NCI-H1092 (cell line): ENCODE data around the gene PEX19.
A peak's percentile ranks its signal among the peaks of the same experiment; 100 is the strongest.
"Not testable (repeated sequence)": the region's sequence is repeated elsewhere in the genome, so short reads cannot be mapped to it uniquely, and the experiment has no call there.

Experiments
- DNase-seq: peaks from one replicate; lab custom pipeline; 2025; lab: John Stamatoyannopoulos, UW

PEX19 gene

DNA sequence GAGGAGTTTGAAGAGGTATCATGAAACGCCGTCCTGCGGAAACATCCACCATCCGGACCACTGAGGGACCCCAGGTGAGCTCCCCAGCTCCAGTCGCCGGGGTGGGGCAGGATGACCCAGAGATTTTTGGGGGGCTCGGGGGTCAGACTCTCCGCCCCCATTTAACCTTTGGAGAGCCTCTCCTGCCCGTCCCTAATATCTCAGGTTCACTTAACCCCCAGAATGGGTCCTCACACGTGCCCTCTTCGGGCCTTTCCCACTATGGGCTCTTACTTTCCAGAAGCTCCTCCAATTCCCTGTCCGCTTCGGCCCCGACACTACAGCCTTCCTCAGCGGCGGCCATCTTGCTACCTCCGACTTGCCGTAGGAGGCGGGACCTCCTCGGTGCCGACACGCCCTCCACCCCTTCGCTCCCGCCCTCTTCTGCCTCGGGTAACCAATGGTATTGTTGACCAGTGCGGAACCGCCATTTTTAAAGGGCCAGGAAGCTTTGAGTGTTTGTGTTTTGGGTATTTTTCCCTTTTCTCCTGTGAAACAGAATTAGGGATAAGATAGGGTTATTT is at the start of gene PEX19:
Gene PEX19, minus strand, starts transcription at position 352 of the 563 bp plus-strand sequence. Its CDS starts 9 bp downstream, at position 343.
- peak; percentile 87 for DNase-seq

DNA sequence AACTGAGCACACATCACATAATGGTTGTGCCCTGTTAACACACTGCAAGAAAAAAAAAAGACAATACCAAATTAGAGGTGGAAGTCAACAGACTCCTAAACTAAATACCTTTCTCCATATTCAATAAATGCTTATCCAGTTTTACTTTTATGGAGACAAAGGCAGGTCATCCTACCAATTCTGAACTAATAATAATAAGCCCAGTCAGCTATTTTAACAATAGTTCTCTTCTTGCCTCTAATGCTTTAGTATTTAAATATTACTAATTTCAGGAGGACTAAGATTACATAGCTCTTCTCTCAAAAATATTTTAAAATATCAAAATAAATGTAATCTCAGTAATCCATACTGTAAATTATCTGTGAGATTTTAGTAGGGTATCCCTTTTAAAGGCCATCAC is 47.6 kb upstream of the PEX19 start:
- DNase-seq = no peak

DNA sequence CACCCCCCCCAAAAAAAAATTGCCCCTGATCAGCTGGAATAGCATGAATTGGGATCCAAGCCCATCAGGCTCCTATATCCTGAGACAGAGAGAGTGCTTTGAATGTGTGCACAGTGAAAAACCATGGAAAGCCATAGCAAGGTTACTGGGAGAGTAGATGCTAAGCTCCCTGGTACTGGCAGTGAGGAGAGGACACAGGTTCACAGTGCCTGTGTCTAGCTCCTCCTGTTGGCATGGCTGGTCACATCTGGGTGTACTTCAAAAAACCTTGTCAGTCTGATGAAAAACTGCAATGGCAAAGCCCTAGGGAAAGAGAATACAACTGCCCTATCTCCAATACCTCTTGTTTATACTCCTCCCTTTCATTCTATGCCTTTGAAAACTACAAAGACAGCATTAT is 45.2 kb upstream of the PEX19 start:
- DNase-seq = no peak

DNA sequence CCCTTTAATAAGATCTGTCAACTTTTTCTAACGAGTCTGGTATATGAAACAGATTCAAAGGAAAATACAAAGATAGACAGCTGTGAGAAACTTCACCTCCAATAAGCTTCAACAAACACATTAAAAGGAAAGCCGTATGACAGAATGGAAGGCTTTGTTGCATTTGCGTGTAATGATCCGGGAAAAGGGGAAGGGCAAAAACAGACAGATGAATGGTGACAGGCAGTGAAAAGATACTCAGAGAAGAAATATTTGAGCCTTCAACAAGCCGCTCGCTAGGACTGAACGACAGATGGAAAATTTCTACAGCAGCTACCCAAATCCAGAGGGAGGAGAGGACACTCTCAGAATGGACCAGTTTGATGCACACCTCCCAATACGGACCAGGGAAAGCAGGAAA is 43.3 kb upstream of the PEX19 start:
- DNase-seq = no peak

DNA sequence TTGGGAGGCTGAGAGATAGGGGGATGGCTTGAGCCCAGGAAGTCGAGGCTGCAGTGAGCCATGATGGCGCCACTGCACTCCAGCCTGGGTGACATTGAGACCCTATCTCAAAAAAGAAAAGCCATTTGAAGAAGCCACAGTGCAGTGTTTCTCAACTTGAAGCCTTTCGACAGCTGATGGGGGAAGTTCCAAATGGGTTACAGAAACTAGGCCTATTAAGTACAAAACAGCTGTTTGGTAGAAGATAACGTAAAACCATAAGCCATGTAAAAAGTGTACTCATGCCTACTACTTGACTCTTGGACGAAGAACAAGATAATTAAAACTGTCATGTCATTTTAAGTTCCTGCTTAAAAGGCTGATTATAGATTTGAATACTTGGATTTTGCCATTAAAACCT is 41.5 kb upstream of the PEX19 start:
- DNase-seq = no peak

GRCh38 chr1:160325252-160325651 is 40.3 kb upstream of the PEX19 start:
- DNase-seq = peak; percentile 88

DNA sequence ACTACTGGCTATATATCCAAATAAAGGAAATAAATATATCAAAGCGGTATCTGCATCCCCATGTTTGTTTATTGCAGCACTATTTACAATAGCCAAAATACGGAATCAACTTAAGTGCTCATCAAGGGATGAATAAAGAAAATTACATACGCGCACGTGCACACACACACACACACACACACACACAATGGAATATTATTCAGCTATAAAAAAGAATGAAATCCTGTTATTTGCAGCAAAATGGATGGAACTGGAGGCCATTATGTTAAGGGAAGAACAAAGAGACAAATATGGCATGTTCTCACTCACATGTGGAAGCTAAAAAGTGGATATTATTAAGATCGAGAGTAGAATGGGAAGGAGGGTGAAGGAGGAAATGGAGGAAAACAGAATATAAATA is 37.9 kb upstream of the PEX19 start:
- no peak for DNase-seq

- no peak for DNase-seq
Measured at GRCh38 chr1:160315359-160315758, 30.4 kb upstream of the PEX19 start.

GRCh38 chr1:160309571-160309970 is 24.6 kb upstream of the PEX19 start:
- no peak for DNase-seq

DNA sequence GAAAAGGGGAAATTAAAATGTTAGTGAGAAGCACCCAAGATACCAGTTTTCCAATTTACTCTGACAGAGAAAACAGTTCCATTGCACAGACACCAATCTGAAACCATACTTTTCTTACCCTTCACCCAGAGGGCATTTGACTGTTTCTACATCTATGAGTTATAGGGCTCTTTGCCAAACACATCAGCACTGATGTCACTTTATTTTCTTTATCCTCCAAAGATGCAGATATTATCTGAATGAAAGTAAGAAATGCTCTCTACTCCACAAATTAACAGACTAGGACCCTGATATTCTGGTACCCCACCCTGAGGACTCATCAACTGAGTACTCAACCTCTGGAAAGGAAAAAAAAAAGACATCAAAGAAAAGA is 24.2 kb upstream of the PEX19 start:
- no peak for DNase-seq

- DNase-seq = no peak
Measured at GRCh38 chr1:160308451-160309184, 23.7 kb upstream of the PEX19 start.

DNA sequence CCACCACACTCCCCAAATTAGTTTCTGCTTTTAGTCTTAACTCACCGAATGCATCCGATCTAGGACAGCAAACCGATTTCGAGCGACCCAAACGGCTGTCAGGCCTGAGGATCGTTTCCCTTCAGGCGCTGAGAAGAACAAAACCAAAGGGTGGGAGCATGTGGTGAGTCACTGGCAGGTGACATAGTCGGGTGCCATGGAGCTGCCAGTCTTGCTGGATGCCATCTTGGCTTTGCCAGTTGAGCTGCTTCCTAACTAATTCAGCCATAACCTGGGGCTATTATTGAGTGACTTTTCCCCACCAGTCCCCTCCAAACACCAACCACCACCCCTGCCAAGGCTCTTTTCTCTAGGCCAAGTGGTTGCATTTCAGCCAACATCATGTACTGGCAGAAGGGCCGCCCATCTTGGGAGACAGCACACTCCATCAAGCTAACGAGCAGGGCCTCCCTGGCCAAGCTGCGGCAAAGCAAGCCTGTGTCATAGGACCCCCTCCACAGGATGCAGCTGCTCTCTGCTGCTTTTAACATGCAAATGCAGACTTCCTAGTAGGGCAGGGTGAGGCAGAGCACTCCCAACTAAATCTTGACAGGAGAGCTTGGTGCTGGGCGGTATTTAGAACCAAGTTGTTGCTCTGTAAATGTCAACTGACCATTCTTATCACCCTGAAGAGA is 22.3 kb upstream of the PEX19 start:
- DNase-seq = no peak

GRCh38 chr1:160300173-160300572 is 15.2 kb upstream of the PEX19 start:
- no peak for DNase-seq

DNA sequence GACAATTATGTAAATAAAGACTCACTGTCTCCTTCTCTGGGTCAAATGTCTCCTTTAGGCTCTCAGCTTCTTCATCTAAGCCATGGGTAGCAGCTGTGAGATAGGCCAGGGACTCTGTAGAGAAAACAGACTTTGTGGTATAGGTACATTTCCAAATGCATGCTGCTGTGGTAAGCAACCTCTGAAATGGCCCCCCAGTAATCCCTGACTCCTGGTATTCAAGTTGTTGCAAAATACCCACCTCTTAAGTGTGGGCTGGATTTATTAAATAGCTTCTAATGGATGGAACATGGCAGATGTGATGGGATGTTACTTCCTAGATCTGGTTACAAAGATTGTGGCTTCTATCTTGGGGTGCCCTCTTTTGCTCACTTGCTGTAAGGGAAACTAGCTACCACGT is 11.1 kb upstream of the PEX19 start:
- DNase-seq = no peak

GRCh38 chr1:160293020-160293968 is 8.4 kb upstream of the PEX19 start:
- DNase-seq = no peak

DNA sequence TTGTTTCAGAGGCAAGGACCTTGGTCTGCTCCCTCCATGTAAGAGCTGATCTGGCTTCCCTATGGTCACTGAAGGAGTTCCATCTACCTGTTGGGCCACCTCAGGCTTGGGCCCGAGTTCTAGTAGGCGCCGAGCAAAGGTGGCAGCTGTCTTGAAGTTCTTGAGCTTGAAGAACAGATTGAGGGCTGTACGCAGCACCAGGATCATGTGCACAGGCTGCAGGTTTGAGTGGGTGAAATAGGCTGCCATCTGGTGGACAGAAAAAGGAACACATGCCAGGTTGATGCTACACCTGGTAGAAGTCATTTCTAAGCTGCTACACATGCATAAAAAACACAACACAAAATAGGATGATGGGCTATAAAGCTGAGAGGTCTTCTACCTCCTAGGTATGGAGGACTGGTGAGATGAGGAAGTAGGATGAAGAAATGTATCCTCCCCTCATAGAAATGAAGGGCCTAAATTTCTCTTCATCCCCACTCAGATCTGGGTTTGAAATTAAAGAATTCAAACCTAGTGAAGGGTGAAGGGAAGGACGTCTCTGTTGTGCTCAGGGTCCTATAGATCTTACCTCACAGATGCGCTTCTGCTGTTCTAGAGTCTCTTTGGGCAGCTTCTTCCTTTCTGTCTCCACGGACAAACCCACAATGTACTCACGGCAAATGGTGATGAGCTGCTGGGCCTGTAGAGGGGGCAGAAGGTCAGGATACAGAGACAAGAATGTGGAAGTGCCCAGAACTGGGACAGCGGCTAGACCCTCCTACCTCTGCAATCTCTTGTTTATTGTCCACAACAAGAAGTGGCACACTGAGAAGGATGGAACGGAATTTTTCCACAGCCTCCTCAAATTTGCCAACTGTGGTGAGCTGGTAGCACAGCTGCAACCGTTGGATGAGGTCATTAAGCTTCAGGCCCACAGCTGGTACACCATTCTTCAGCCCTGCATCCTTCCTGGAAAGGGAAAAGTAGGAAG is 6.6 kb upstream of the PEX19 start:
- peak; percentile 44 for DNase-seq

GRCh38 chr1:160287769-160288168 is 2.8 kb upstream of the PEX19 start:
- not testable (repeated sequence) for DNase-seq

GRCh38 chr1:160285506-160285905 is 573 bp upstream of the PEX19 start:
- DNase-seq = no peak

DNA sequence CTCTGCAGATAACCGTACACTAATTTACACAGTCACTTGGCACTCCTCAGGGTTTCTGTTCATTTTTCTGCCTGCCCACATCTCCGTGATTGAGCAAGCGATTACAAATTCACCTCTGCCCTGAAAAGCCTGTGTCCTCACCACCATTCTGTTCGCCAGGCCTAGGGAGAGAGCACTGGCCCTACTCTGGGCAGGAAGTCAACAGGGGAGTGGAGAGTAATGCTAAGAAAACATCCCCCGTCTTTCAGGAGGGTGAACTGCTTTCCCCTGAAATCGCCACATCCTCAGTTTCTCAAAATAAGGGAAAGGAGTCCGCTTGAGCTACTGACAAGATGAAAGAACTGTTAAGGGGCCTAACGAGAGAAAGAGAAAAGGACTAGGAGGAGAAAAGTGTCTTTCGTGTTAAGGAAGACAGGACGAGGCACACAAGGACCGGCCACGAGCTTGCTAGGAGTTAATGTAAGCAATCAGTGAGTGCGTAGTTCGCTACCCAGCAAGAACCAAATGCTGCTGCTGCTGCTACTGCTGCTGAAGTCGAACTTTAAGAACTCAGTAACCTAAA is 632 bp downstream of the PEX19 start:
- no peak for DNase-seq

DNA sequence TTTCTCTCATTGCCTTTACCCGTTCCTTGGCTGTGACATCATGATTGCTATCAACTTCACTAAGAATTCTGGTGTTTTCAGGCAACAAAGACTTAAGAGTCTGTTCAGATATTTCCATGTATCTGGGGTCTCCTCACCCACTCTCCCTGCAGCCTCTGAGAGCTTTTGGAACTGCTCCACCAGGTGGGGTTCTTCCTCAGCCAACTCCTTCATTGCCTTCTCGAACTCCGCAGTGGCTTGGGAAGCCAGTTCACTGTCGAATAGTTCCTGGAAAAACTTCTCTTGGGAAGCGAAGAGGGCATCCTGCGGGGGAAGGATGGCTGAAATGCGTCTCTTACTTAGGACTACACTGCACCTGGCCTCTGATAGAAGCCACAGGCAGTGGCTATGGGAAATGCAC is 2.1 kb downstream of the PEX19 start:
- no peak for DNase-seq

- DNase-seq = no peak
Measured at GRCh38 chr1:160277987-160278386, 6.9 kb downstream of the PEX19 start.
